Esophagus squamous epithelium (tissue), 5 donors: ENCODE measurements around the gene RIPK4. TPM values are rescaled to one million over a fixed set of nuclear protein-coding genes. Genes with fewer than 3 reads are reported as not detected.

ENCODE experiments used
- DNase-seq: peaks from one replicate; lab custom pipeline; 2025; lab: John Stamatoyannopoulos, UW
- H3K27ac ChIP-seq, 4 donors: fragments of 200-600 bp; sonication (generic); one replicate each; pipeline ENCODE4 v1.5.1; 2016 to 2019; ENCODE audit warnings: mild to moderate bottlenecking in 1 of 4
- H3K27me3 ChIP-seq, 4 donors: fragments of 200-600 bp; sonication (generic); 1 replicate in 3 of 4; 2 replicates in 1 of 4; pipeline versions ENCODE4 v1.5.1 to v1.6.0; 2017 to 2021; ENCODE audit warnings: antibody characterized with exemption in 1 of 4
- H3K36me3 ChIP-seq, 3 donors: fragments of 200-600 bp; sonication (generic); one replicate each; pipeline ENCODE4 v1.5.1; 2016 to 2019
- H3K4me1 ChIP-seq, 3 donors: fragments of 200-600 bp; sonication (generic); one replicate each; pipeline ENCODE4 v1.5.1; 2017 to 2019
- H3K4me3 ChIP-seq, 4 donors: fragments of 200-600 bp; sonication (generic); 1 replicate in 3 of 4; 2 replicates in 1 of 4; pipeline ENCODE4 v1.5.1; 2016 to 2019; ENCODE audit warnings: mild to moderate bottlenecking in 2 of 4, moderate library complexity in 1 of 4
- H3K9me3 ChIP-seq, 3 donors: fragments of 200-600 bp; sonication (generic); one replicate each; pipeline ENCODE4 v1.5.1; 2016 to 2019
- CTCF ChIP-seq, 6 experiments: fragments of 450-650 bp in 4 of 6; fragments of 200-600 bp in 2 of 6; sonication (generic) in 2 of 6; IDR thresholded peaks; one replicate each; pipeline ENCODE4 v1.5.1; 2016 to 2019; ENCODE audit warnings: antibody characterized with exemption in 6 of 6, mild to moderate bottlenecking in 4 of 6, moderate library complexity in 4 of 6
- POLR2A ChIP-seq, 4 donors: fragments of 450-650 bp; IDR thresholded peaks; one replicate each; pipeline ENCODE4 v1.6.1; 2017; ENCODE audit warnings: antibody characterized with exemption in 4 of 4, mild to moderate bottlenecking in 4 of 4, moderate library complexity in 3 of 4
- WGBS, 2 donors: methylation state at CpG; one replicate each; pipeline ENCODE4 v1.1.5; 2018; 5-methylcytosine and 5-hydroxymethylcytosine counted together
- intact Hi-C: fragments of 100-400 bp; cut with DNase I; formaldehyde crosslinking; loops from one replicate; pipeline ENCODE4 v1.15.0; 2022
- total RNA-seq, 4 donors: library from RNA; depleted of rRNA; stranded (reverse); fragments of >200 nt; gene quantifications; one replicate each; pipeline ENCODE4 v1.1.0, GENCODE V29; 2016
- donor health status: DM: yes; HTN: yes; CAD: no.

RIPK4 gene
- total RNA-seq, 4 donors from 2014 or later = 41.1 to 93.5 (median 68.8) TPM

- no peaks in the 10 kb centered on the region for H3K9me3 ChIP-seq
- no peak for DNase-seq
- peaks cover 0 to 10% (median 0%) of the 10 kb centered on the region in 3 donors for H3K4me1 ChIP-seq
- no peak overlapping the region for H3K27ac ChIP-seq
- H3K27me3 ChIP-seq = no peaks in the 10 kb centered on the region
- TF ChIP-seq CTCF (IDR thresholded peaks at IDR 0.05) = no peak
- no peak for TF ChIP-seq POLR2A (IDR thresholded peaks at IDR 0.05)
- WGBS, 2 donors = 79 to 84% methylated on average over 5 of the region's 5 CpGs
- peaks cover 5 to 71% (median 8%) of the 10 kb centered on the region in 3 donors for H3K36me3 ChIP-seq
- intact Hi-C loops = no loop called here
- H3K4me3 ChIP-seq = no peak overlapping the region
Measured at GRCh38 chr21:41802198-41802584, 35.3 kb upstream of the RIPK4 start.

- intact Hi-C loops = no loop called here
- Histone ChIP-seq H3K4me1 (peaks cover 0 to 10% (median 0%) of the 10 kb centered on the region in 3 donors), H3K9me3 (no peaks in the 10 kb centered on the region), H3K27me3 (no peaks in the 10 kb centered on the region), H3K4me3 (no peak overlapping the region), H3K36me3 (peaks cover 5 to 74% (median 8%) of the 10 kb centered on the region in 3 donors), H3K27ac (no peak overlapping the region)
- 86 to 87% methylated on average over 16 to 23 of the region's 32 CpGs for WGBS, 2 donors
- no peak for DNase-seq
- no peak for TF ChIP-seq POLR2A (IDR thresholded peaks at IDR 0.05)
- TF ChIP-seq CTCF (IDR thresholded peaks at IDR 0.05) = no peak
Measured at GRCh38 chr21:41801321-41802197, 34.7 kb upstream of the RIPK4 start.

- H3K36me3 ChIP-seq = peaks cover 5 to 76% (median 8%) of the 10 kb centered on the region in 3 donors
- H3K4me1 ChIP-seq = peaks cover 0 to 10% (median 0%) of the 10 kb centered on the region in 3 donors
- WGBS, 2 donors = 87 to 91% methylated on average over 20 to 21 of the region's 24 CpGs
- no peak for DNase-seq
- no peak for TF ChIP-seq CTCF (IDR thresholded peaks at IDR 0.05)
- no peak for TF ChIP-seq POLR2A (IDR thresholded peaks at IDR 0.05)
- no peak overlapping the region for H3K4me3 ChIP-seq
- intact Hi-C loops = no loop called here
- H3K27ac ChIP-seq = no peak overlapping the region
- no peaks in the 10 kb centered on the region for H3K27me3 ChIP-seq
- H3K9me3 ChIP-seq = no peaks in the 10 kb centered on the region
Measured at GRCh38 chr21:41800425-41801320, 33.8 kb upstream of the RIPK4 start.

GRCh38 chr21:41799763-41800162 is 32.9 kb upstream of the RIPK4 start:
- DNase-seq = no peak
- peaks cover 0 to 10% (median 0%) of the 10 kb centered on the region in 3 donors for H3K4me1 ChIP-seq
- WGBS, 2 donors = 96% methylated on average over 7 of the region's 7 CpGs
- H3K27me3 ChIP-seq = no peaks in the 10 kb centered on the region
- intact Hi-C loops = no loop called here
- H3K36me3 ChIP-seq = peaks cover 5 to 75% (median 8%) of the 10 kb centered on the region in 3 donors
- no peaks in the 10 kb centered on the region for H3K9me3 ChIP-seq
- no peak overlapping the region for H3K4me3 ChIP-seq
- TF ChIP-seq CTCF (IDR thresholded peaks at IDR 0.05) (no peak), POLR2A (IDR thresholded peaks at IDR 0.05) (no peak)
- no peak overlapping the region for H3K27ac ChIP-seq
